ENCODE measurements around the gene KRT3.
"Not testable (repeated sequence)": the region's sequence is repeated elsewhere in the genome, so short reads cannot be mapped to it uniquely, and the experiment has no call there.

KRT3 gene

GRCh38 chr12:52756281-52756960 is 39.5 kb downstream of the KRT3 start:
- DNase-seq = no peak

- no peak for DNase-seq
These were observed 40.4 kb downstream of the KRT3 start for GRCh38 chr12:52755533-52755932.

- no peak for DNase-seq
These were observed 41.8 kb downstream of the KRT3 start for GRCh38 chr12:52754135-52754534.

GRCh38 chr12:52753283-52753682 is 42.6 kb downstream of the KRT3 start:
- DNase-seq = no peak

- DNase-seq = no peak
These were observed 43.4 kb downstream of the KRT3 start for GRCh38 chr12:52752516-52752915.

- no peak for DNase-seq
These were observed 44.1 kb downstream of the KRT3 start for GRCh38 chr12:52751795-52752194.

GRCh38 chr12:52750532-52750931 is 45.4 kb downstream of the KRT3 start:
- DNase-seq = not testable (repeated sequence)

- DNase-seq = no peak
These were observed 46.1 kb downstream of the KRT3 start for GRCh38 chr12:52749827-52750226.

GRCh38 chr12:52748578-52748977 is 47.3 kb downstream of the KRT3 start:
- DNase-seq = no peak

GRCh38 chr12:52745554-52745953 is 50.4 kb downstream of the KRT3 start:
- DNase-seq = no peak

- DNase-seq = no peak
These were observed 51.3 kb downstream of the KRT3 start for GRCh38 chr12:52744493-52745156.

- DNase-seq = no peak
These were observed 53.0 kb downstream of the KRT3 start for GRCh38 chr12:52742822-52743457.

- DNase-seq = no peak
These were observed 53.7 kb downstream of the KRT3 start for GRCh38 chr12:52742196-52742580.

GRCh38 chr12:52741375-52742195 is 54.3 kb downstream of the KRT3 start:
- DNase-seq = peak; percentile 51

GRCh38 chr12:52740584-52740983 is 55.3 kb downstream of the KRT3 start:
- no peak for DNase-seq

GRCh38 chr12:52739963-52740362 is 56.0 kb downstream of the KRT3 start:
- no peak for DNase-seq
